ENCODE measurements around the gene MLLT3.

DNA sequence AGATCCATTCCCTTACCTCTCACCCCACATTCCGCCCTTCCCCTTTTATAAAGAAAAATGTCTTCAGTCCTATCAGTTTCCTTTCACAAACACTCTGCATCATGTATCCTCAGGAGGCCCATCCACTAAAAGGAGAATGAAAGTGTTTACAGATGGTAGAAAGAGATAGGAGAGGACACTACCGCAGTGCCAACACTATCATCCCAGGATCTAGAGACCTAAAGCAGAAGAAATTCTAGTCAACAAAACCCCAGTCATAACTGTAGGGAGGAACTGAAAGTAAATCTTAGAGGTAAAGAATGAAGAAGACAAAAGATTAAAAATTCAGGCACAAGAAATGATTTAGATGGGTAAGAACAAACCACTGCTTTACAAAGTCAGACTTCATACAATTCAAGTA is 114.1 kb downstream of the MLLT3 start:
- TF ChIP-seq, protein P1, sequence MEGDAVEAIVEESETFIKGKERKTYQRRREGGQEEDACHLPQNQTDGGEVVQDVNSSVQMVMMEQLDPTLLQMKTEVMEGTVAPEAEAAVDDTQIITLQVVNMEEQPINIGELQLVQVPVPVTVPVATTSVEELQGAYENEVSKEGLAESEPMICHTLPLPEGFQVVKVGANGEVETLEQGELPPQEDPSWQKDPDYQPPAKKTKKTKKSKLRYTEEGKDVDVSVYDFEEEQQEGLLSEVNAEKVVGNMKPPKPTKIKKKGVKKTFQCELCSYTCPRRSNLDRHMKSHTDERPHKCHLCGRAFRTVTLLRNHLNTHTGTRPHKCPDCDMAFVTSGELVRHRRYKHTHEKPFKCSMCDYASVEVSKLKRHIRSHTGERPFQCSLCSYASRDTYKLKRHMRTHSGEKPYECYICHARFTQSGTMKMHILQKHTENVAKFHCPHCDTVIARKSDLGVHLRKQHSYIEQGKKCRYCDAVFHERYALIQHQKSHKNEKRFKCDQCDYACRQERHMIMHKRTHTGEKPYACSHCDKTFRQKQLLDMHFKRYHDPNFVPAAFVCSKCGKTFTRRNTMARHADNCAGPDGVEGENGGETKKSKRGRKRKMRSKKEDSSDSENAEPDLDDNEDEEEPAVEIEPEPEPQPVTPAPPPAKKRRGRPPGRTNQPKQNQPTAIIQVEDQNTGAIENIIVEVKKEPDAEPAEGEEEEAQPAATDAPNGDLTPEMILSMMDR (IDR thresholded peaks at IDR 0.05), result no peak
- TF ChIP-seq EP300 (IDR thresholded peaks at IDR 0.05), result no peak

Measured in suprapubic skin (tissue), 3 donors.